Kidney glomerular epithelial cell (primary cell): Measurements from ENCODE around the gene HK1.
"Not testable (repeated sequence)": the region's sequence is repeated elsewhere in the genome, so short reads cannot be mapped to it uniquely, and the experiment has no call there.

Experiments used
- DNase-seq: peaks from one replicate; lab custom pipeline; 2025; lab: John Stamatoyannopoulos, UW

HK1 gene

GRCh38 chr10:69311309-69311708 lies 33.0 kb downstream of the HK1 start:
- no peak for DNase-seq

GRCh38 chr10:69312528-69312927 lies 34.2 kb downstream of the HK1 start:
- DNase-seq, result no peak

DNA sequence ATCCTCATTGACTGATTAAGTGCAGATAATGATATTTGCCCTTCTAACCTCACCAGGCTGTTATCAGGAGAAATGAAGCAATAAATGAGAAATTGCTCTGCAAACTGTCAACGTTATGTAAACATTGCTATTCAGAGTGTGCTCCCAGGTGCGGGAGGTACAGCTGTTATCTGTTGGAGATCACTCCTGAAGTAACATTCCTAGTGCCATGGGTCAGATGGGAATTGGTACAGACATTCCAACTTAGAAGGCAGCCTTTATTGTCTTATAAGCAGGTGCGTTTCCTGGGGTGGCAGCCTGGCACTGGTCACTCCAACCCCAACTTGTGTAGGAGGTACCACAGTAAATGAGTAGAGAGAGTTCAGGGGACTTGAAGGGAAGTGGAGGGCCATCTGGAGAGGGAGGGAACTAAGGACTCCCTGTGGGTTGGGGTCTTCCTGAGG lies 36.8 kb downstream of the HK1 start:
- DNase-seq, result no peak

- no peak for DNase-seq
Measured at GRCh38 chr10:69315610-69316312, 37.5 kb downstream of the HK1 start.

DNA sequence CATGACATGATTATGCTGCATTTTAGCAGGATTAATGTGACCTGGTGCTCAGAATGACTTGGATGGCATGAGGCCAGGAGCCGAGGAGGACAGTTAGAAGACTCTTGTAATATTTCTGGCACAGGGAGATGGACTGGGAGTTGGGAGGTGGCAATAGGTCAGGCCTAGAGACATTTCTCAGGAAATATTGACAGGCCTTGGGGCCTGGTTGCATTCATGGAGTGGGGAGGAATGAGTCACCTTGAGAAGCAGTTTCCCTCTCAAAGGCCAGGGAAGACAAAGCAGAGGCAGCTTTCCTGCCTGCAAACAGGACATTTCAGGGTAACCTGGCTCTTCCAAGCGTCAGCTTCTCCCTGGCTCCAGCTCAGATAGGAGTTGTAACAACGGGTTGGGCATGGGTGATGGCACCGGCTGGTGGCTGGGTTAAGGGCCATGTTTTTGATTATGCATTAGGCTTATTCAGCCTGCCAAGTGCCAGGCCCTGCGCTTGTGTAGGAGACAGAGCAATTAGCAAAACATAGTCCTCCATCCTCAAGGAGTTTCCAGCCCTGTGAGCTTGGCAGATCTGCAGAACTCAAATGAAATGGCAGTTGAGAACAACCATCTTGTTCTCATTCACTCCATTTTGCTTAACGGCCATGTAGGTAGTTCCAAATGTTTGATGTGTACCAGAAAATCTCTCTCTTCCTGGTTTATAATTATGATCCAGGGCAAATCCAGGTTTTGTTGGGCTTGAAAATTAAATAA lies 38.2 kb downstream of the HK1 start:
- no peak for DNase-seq

GRCh38 chr10:69317175-69317604 lies 38.9 kb downstream of the HK1 start:
- no peak for DNase-seq

GRCh38 chr10:69317626-69318105 lies 39.4 kb downstream of the HK1 start:
- DNase-seq, result peak; percentile 41

- DNase-seq, result peak; percentile 56
Measured at GRCh38 chr10:69318106-69318866, 40.0 kb downstream of the HK1 start.

GRCh38 chr10:69318867-69319727 lies 40.8 kb downstream of the HK1 start:
- peak; percentile 29 for DNase-seq

DNA sequence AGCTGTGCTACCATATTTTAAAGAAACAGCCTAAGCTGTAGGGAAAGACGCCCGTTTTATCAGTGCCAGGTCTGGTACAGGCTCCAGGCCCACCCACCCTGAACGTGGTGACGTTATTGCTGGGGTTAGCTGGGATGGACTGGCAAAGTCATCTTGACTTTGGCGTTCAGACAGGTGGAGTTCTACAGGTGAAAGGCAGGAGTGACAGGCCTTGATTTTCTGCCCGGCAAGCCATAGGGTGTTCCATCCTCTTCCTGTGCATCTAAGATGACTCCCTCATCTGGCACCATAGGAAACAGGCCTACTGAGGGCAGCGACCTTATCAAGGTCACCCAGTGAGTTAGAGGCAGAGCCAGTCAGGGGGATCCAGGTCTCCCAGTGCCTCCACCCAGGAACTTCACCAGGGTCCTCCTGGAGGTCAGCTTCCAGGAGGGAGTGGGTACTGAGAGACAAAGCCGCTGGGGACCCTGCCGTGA lies 41.6 kb downstream of the HK1 start:
- DNase-seq, result no peak

- DNase-seq, result no peak
Measured at GRCh38 chr10:69320521-69320920, 42.2 kb downstream of the HK1 start.

GRCh38 chr10:69321039-69321715 lies 42.9 kb downstream of the HK1 start:
- no peak for DNase-seq

DNA sequence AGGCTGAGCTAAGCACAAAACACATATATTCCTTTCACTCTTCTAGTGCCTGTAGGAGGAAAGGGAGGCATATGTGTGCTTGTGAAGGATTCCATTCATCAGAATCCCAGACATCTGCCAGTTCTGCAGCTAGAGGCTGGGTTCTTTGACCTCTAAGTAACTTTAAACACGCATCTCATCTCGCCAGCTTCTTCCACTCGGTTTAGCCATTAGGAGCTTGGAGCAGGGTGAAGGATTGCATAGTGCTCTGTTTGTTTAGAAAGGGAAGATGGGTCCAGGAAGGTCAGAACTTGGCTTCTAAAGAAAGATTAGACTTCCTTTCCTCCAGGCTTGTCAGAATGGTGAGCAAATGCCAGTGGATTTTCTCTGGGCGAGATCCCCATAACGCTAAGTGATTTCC lies 43.6 kb downstream of the HK1 start:
- DNase-seq, result no peak

DNA sequence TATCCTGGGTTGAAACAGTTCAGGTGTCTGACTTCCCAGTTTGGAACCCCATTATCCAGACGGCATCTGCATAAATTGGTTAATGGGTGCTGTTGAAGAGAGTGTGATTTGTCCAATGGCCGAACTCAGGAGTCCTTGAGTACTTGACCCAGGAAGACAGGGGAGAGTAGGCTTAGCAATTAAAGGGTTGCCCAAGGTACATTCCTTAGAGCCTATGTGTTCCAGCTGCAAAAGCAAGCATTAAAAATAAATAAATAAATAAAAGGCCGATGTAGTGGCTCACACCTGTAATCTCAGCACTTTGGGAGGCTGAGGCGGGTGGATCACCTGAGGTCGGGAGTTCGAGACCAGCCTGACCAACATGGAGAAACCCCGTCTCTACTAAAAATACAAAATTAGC lies 44.0 kb downstream of the HK1 start:
- not testable (repeated sequence) for DNase-seq

GRCh38 chr10:69323622-69324021 lies 45.3 kb downstream of the HK1 start:
- no peak for DNase-seq

DNA sequence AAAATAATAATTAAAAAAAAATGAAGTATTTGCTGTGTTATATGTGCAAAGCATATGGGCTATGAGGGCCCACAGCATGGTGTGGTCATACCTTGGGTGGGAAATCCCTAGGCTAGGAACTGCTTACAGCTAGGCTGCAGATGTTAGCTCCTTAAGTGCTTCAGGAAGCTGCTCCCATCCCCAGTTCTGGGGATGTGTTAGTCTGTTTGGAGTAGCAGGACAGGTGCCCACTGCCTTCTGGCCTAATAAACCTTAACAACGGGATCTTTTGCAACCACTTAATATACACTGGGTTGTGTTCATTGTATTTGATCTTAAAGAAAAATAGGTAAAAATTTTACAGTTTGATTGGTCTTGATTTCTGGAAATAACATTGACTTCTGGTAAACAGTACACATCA lies 46.3 kb downstream of the HK1 start:
- DNase-seq, result no peak

DNA sequence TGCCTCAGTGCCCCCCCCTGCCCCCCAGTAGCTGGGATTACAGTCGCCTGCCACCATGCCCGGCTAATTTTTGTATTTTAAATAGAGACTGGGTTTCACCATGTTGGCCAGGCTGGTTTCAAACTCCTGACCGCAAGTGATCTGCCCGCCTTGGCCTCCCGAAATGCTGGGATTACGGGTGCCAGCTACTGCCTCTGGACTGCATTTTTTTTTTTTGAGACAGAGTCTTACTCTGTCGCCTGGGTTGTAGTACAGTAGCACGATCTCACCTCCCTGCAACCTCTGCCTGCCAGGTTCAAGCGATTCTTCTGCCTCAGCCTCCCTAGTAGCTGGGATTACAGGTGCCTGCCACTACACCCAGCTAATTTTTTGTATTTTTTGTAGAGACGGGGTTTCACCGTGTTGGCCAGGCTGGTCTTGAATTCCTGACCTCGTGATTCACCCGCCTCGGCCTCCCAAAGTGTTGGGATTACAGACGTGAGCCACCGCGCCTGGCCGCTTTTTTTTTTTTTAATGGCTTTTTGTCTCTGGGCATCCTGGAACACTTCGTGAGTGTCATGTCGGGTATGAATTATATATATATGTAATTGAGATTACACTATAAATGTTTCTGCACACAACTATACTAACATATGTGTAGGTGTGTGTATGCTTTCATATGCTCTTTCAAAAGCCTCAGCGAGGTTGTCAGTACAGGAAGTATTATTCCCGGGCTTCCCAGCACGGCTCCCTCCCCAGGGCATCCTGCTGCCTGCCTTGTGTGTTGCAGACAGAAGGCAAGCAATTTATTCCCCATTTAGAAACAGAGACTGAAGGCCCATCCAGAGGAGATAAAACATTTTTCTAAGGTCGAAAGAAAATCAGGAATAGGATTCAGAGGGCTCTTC lies 47.6 kb downstream of the HK1 start:
- not testable (repeated sequence) for DNase-seq

- no peak for DNase-seq
Measured at GRCh38 chr10:69326692-69327091, 48.4 kb downstream of the HK1 start.

DNA sequence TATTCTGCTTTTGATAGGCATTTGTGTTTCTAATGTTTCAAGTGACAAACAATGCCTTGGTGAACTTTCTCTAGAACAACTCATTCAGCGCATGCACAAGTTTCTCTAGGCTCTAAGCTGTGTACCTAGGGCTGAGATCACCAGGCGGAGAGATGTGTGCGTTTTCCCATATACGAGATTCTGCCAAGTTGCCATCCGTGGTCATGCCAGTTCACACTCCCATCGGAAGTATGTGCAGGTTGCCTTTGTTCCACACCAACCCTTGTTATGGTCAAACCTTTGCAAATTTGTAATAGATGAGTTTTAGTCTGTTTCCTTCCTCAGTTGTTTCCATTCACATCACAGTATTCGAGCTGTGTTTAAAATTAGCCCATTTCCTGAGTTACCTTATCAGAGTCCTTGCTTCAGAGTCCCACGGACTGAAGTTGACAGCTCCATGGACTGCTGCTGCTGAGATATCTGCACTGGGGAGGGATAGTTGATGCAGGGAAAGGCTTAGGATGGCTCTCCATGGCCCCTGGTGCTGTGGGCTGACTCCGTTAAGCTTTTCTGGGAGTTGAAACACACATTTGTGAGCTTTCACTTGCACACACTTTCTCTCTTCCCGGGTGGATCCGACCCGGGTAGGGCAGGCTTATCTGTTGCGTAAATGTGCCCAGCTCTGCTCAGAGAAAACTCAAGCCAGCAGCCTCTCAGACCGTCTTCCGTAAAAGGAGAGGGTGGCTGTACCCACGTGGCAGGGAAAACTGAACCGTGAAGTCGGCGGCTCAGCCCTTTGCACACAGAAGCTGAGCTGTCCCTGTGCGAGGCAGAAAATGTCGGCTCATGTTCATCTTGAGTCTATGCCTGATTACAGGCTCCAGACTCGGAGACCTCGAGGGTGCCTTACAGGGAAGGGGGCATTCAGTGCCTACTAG lies 49.4 kb downstream of the HK1 start:
- DNase-seq, result peak; percentile 52
